Measurements from ENCODE around the gene ONECUT2. TPM values are rescaled to one million over a fixed set of nuclear protein-coding genes. Genes with fewer than 3 reads are reported as not detected.

ONECUT2 gene
- total and polyA plus RNA-seq, 11 donors: under 0.01 to 0.08 (median 0.05) TPM; not detected in 4

DNA sequence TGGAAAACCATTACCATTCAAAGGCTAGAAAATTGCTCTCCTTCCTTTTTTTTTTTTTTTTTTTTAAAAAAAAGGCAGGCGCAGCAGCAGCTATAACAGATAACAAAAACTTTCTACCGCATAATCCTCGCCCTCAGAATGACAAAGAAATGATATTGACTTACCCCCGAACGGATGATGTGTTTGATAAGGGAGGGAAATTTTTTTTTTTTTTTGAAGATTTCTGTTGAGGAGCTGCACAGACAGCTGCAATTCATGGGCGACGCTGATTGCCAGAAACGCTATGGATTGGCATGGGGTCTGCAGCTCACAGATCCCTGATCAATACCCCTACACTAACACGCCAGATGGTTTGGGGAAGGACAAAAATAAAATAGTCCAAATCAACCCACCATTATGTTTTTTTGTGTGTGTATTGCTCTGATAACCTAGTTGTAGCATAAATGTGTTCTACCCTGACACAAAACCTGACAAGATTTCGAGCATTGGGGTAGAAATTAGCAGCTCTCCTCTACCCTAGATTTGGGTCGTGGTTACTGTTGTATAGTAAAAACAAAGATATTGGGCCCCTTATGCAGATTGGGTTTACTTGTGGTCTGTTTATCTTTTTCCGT lies 3.6 kb upstream of the ONECUT2 start:
- intact Hi-C loops (cut with DNase I): loop anchor here in 2 of 10 donors (10.0 kb wide), 2 partner anchors 557 to 567 kb away; no protein-coding TSS in a partner anchor
- Histone ChIP-seq H3K9me3 (peaks cover 0 to 14% (median 0%) of the 10 kb centered on the region in 12 donors), H3K36me3 (no peaks in the 10 kb centered on the region), H3K4me1 (peaks cover 0 to 51% (median 13%) of the 10 kb centered on the region in 12 donors), H3K27ac (no peak overlapping the region), H3K27me3 (peaks cover 68 to 96% (median 91%) of the 10 kb centered on the region in 9 donors), H3K4me3 (no peak overlapping the region)
- TF ChIP-seq CTCF (IDR thresholded peaks at IDR 0.05): no peak
- no peak for TF ChIP-seq POLR2A (IDR thresholded peaks at IDR 0.05)
- no peak for ATAC-seq
- 5 to 8% (median 6%) methylated on average over 12 of the region's 12 CpGs for WGBS, 4 donors
- no peak for DNase-seq

GRCh38 chr18:57432140-57432539 lies 3.0 kb upstream of the ONECUT2 start:
- Histone ChIP-seq H3K27me3 (peaks cover 73 to 96% (median 91%) of the 10 kb centered on the region in 9 donors), H3K36me3 (no peaks in the 10 kb centered on the region), H3K9me3 (peaks cover 0 to 14% (median 0%) of the 10 kb centered on the region in 12 donors), H3K4me3 (no peak overlapping the region), H3K27ac (no peak overlapping the region), H3K4me1 (peaks cover 0 to 57% (median 17%) of the 10 kb centered on the region in 12 donors)
- no peak for TF ChIP-seq CTCF (IDR thresholded peaks at IDR 0.05)
- no peak for ATAC-seq
- no peak for DNase-seq
- intact Hi-C loops (cut with DNase I): loop anchor here in 2 of 10 donors (10.0 kb wide), 2 partner anchors 557 to 567 kb away; no protein-coding TSS in a partner anchor
- WGBS, 4 donors: 20 to 28% (median 21%) methylated on average over 4 of the region's 4 CpGs

DNA sequence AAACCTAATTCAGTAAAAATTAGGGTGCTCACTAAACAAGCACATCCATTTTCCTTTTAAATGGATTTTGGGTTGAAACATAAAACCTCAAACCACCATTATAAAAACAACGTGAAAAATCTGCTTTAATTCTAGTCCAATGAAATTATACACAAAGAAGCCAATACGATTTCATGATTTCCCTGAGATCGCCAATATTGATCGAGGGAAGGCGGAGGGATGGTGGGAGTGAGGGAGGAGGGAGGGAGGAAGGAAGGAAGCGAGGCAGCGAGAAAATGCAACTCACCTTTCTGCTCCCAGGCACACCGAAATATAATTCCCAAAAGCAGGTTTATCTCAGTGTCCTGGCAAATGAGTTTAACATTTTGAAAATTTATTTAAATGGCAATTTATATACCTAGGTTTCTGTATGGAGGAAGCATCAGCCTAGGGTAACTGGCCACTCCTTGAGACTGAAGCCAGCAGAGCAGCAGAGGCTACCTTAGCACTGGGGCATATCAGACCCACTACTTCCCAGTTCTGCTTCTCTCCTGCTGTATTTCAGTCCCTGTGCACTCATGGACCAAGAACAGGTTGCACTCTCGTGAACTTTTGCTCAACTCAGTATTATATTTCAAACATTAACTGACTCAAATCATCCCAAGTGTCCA lies 2.3 kb upstream of the ONECUT2 start:
- H3K4me1 ChIP-seq: peaks cover 0 to 57% (median 22%) of the 10 kb centered on the region in 12 donors

More for the DNA sequence above, 2.3 kb upstream of the ONECUT2 start:
- Histone ChIP-seq H3K9me3 (peaks cover 0 to 9% (median 0%) of the 10 kb centered on the region in 12 donors), H3K27ac (no peak overlapping the region), H3K27me3 (peaks cover 73 to 96% (median 91%) of the 10 kb centered on the region in 9 donors), H3K36me3 (no peaks in the 10 kb centered on the region), H3K4me3 (no peak overlapping the region)
- WGBS, 4 donors: 3 to 7% (median 4%) methylated on average over 9 of the region's 9 CpGs
- intact Hi-C loops (cut with DNase I): loop anchor here in 2 of 10 donors (10.0 kb wide), 2 partner anchors 558 to 568 kb away; no protein-coding TSS in a partner anchor
- TF ChIP-seq CTCF (IDR thresholded peaks at IDR 0.05) (no peak), POLR2A (IDR thresholded peaks at IDR 0.05) (no peak)
- no peak for DNase-seq
- ATAC-seq: no peak

Data from heart left ventricle (tissue), 16 donors.